MM.1S (cell line): ENCODE results near the gene PPA2.

Source experiments
- DNase-seq: peaks from one replicate; pipeline ENCODE4 v3.0.0-alpha.2; 2015
- H2AFZ ChIP-seq: fragments of 300-600 bp; sonication (generic); 2 replicates; pipeline ENCODE4 v1.6.0; 2016; ENCODE audit warnings: antibody characterized with exemption, low read length
- H3F3A ChIP-seq: fragments of 300-600 bp; sonication (generic); 2 replicates; pipeline ENCODE4 v1.6.1; 2016; ENCODE audit warnings: mild to moderate bottlenecking, antibody characterized with exemption, low read length, moderate library complexity, mixed read lengths; ENCODE audit not compliant: insufficient read depth
- H3K27ac ChIP-seq: fragments of 300-600 bp; sonication (generic); 2 replicates; pipeline ENCODE4 v1.5.1; 2016; ENCODE audit warnings: mild to moderate bottlenecking, low read length
- H3K27me3 ChIP-seq: fragments of 300-600 bp; sonication (generic); replicated peaks from 2 replicates; pipeline ENCODE4 v1.6.0; 2016; ENCODE audit warnings: low read length; ENCODE audit not compliant: insufficient read depth
- H3K36me3 ChIP-seq: fragments of 300-600 bp; sonication (generic); replicated peaks from 2 replicates; pipeline ENCODE4 v1.6.1; 2016; ENCODE audit warnings: mild to moderate bottlenecking, low read length, mixed read lengths; ENCODE audit not compliant: insufficient read depth
- H3K4me1 ChIP-seq: fragments of 300-600 bp; sonication (generic); 2 replicates; pipeline ENCODE4 v1.6.1; 2016; ENCODE audit warnings: low read length, mixed read lengths
- H3K4me2 ChIP-seq: fragments of 300-600 bp; sonication (generic); 2 replicates; pipeline ENCODE4 v1.6.0; 2016; ENCODE audit warnings: low read depth, low read length
- H3K4me3 ChIP-seq: fragments of 300-600 bp; sonication (generic); 2 replicates; pipeline ENCODE4 v1.5.1; 2016; ENCODE audit warnings: low read length, mixed read lengths
- H3K79me2 ChIP-seq: fragments of 300-600 bp; sonication (generic); 2 replicates; pipeline ENCODE4 v1.6.1; 2016; ENCODE audit warnings: mixed run types, low read length, mixed read lengths
- H3K9ac ChIP-seq: fragments of 300-600 bp; sonication (generic); 2 replicates; pipeline ENCODE4 v1.6.1; 2016; ENCODE audit warnings: low read length, mixed read lengths
- H3K9me2 ChIP-seq: fragments of 300-600 bp; sonication (generic); replicated peaks from 2 replicates; pipeline ENCODE4 v1.6.1; 2016; ENCODE audit warnings: mild to moderate bottlenecking, low read length, mixed read lengths; ENCODE audit not compliant: insufficient read depth
- H3K9me3 ChIP-seq: fragments of 300-600 bp; sonication (generic); replicated peaks from 2 replicates; pipeline ENCODE4 v1.6.1; 2016; ENCODE audit warnings: mild to moderate bottlenecking, low read length, mixed read lengths; ENCODE audit not compliant: insufficient read depth
- H4K20me1 ChIP-seq: fragments of 300-600 bp; sonication (generic); 2 replicates; pipeline ENCODE4 v1.6.1; 2016; ENCODE audit warnings: mild to moderate bottlenecking, low read length, moderate library complexity, mixed read lengths; ENCODE audit not compliant: insufficient read depth
- EZH2 ChIP-seq: fragments of 300-600 bp; sonication (generic); optimal IDR thresholded peaks from 2 replicates; pipeline ENCODE3; 2017; ENCODE audit warnings: low read depth, mild to moderate bottlenecking, antibody characterized with exemption, low read length, mixed read lengths
- EZH2phosphoT487 ChIP-seq: fragments of 300-600 bp; sonication (generic); IDR thresholded peaks from 2 replicates; pipeline ENCODE4 v1.6.1; 2018; ENCODE audit warnings: antibody characterized with exemption, low read length
- TF ChIP-seq, protein P1 (sequence below): fragments of 300-600 bp; sonication (generic); IDR thresholded peaks from 2 replicates; pipeline ENCODE4 v1.5.1; 2016; ENCODE audit warnings: antibody characterized with exemption, low read length, mixed read lengths

The PPA2 gene

DNA sequence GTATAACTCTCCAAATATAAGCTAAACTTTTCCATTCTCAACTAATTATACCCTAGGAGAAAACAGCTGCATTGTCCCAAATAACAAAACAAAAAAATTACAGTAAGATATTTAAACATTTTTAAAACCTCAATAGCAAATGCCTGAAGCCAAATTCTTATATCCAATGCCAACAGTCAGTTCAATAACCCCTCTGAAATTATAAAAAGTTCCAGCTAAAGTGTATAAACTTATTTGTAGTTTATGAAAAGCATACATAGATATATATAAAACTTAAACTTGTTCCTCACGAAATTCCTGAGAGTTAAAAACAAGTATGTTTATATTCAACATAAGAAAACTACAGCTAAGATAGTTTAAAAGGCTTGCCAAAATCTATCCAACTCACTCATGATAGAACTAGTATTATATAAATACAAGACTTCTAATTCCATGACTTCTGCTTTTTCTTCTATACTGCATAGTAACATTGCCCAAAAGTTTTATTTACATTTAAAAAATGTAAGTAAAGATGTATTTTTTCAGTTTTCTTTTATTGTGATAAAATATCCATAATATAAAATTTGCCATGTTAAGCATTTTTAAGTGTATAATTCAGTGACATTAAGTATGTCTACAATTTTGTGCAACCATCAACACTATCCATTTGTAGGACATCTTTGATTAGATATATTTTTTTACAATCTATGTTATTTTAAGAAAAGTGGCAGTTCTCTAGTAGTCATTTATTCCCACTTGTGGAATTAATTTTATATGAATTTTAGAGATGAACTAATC, 72.8 kb downstream of the PPA2 start:
- Histone ChIP-seq H3K27ac (no peak overlapping the region), H3K79me2 (no peaks in the 10 kb centered on the region), H3K9me2 (no peaks in the 10 kb centered on the region), H3K4me1 (no peaks in the 10 kb centered on the region), H3K4me3 (no peak overlapping the region), H3K9ac (no peak overlapping the region), H3K9me3 (no peaks in the 10 kb centered on the region), H4K20me1 (no peaks in the 10 kb centered on the region), H2AFZ (no peak overlapping the region), H3K27me3 (no peaks in the 10 kb centered on the region), H3K4me2 (no peak overlapping the region), H3K36me3 (0 out of 2 replicates have a peak, but pooled peaks cover 3% of the 10 kb centered on the region), H3F3A (no peaks in the 10 kb centered on the region)
- no peak for DNase-seq
- TF ChIP-seq EZH2 (no peak), EZH2phosphoT487 (no peak)
- TF ChIP-seq, protein P1, sequence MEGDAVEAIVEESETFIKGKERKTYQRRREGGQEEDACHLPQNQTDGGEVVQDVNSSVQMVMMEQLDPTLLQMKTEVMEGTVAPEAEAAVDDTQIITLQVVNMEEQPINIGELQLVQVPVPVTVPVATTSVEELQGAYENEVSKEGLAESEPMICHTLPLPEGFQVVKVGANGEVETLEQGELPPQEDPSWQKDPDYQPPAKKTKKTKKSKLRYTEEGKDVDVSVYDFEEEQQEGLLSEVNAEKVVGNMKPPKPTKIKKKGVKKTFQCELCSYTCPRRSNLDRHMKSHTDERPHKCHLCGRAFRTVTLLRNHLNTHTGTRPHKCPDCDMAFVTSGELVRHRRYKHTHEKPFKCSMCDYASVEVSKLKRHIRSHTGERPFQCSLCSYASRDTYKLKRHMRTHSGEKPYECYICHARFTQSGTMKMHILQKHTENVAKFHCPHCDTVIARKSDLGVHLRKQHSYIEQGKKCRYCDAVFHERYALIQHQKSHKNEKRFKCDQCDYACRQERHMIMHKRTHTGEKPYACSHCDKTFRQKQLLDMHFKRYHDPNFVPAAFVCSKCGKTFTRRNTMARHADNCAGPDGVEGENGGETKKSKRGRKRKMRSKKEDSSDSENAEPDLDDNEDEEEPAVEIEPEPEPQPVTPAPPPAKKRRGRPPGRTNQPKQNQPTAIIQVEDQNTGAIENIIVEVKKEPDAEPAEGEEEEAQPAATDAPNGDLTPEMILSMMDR, result no peak

DNA sequence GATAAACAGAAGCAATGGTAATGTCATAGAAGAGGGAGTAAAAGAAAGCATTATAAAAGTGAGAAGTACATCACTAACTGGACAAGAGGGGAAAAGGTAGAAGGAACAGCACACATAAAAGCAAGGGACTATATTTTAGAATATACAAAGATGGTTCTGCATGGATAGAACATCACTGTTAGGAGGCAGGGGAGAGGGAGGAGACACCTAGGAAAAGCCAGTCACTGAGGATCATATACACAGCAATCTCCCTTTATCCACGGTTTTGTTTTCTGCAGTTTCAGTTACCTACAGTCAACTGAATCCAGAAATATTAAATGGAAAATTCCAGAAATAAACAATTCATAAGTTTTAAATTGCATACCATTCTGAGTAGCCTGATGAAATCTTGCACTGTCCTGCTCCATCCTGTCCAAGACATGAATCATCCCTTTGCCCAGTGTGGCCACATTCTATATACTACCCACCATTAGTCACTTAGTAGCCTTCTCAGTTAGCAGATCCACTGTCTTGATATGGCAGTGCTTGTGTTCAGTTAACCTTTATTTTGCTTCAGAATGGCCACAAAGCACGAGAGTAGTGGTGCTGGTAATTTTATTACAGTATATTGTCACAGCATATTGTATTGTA, 74.2 kb downstream of the PPA2 start:
- Histone ChIP-seq H3K4me1 (no peaks in the 10 kb centered on the region), H3K4me2 (no peak overlapping the region), H4K20me1 (no peaks in the 10 kb centered on the region), H3K27ac (no peak overlapping the region), H3K9ac (no peak overlapping the region), H2AFZ (no peak overlapping the region), H3K27me3 (no peaks in the 10 kb centered on the region), H3K36me3 (no peaks in the 10 kb centered on the region), H3K9me2 (no peaks in the 10 kb centered on the region), H3K9me3 (no peaks in the 10 kb centered on the region), H3K79me2 (no peaks in the 10 kb centered on the region), H3F3A (no peaks in the 10 kb centered on the region), H3K4me3 (no peak overlapping the region)
- TF ChIP-seq EZH2phosphoT487, result no peak
- TF ChIP-seq EZH2, result no peak
- TF ChIP-seq, protein P1, result no peak
- DNase-seq, result no peak

DNA sequence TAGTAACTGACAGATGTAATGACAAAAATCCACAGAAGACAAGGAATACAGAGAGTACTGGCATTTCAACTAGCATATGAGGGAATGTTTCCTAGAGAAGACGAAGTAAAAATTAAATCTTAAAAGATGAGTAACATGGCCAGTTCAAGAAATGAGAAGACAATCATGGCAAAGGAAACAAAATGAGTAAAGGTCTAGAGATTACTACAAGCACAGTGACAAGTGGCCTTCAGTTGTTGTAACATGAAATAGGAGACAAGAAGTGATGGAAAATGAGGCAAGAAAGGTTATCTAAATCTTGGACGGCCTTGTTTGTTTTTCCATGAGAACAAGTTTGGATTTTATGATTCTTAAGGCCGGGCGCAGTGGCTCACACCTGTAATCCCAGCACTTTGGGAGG, 81.0 kb downstream of the PPA2 start:
- Histone ChIP-seq H3K27ac (no peak overlapping the region), H4K20me1 (no peaks in the 10 kb centered on the region), H2AFZ (no peak overlapping the region), H3K79me2 (no peaks in the 10 kb centered on the region), H3F3A (no peaks in the 10 kb centered on the region), H3K4me3 (no peak overlapping the region), H3K9ac (no peak overlapping the region), H3K9me2 (no peaks in the 10 kb centered on the region), H3K36me3 (0 out of 2 replicates have a peak, but pooled peaks cover 3% of the 10 kb centered on the region), H3K4me1 (no peaks in the 10 kb centered on the region), H3K9me3 (no peaks in the 10 kb centered on the region), H3K4me2 (no peak overlapping the region), H3K27me3 (no peaks in the 10 kb centered on the region)
- DNase-seq, result no peak
- TF ChIP-seq, protein P1, result no peak
- TF ChIP-seq EZH2phosphoT487, result no peak
- TF ChIP-seq EZH2, result no peak
